Neural progenitor cell (in vitro differentiated cells): ENCODE data around the gene LINC00237. TPM values are rescaled to one million over a fixed set of nuclear protein-coding genes. Genes with fewer than 3 reads are reported as not detected.

Experiments
- DNase-seq: peaks from one replicate; pipeline ENCODE4 v3.0.0-alpha.2; 2016; ENCODE audit warnings: low spot score
- H2AFZ ChIP-seq: fragments of 200-600 bp; sonication (generic); replicated peaks from 2 replicates; pipeline ENCODE4 v1.6.1; 2016; ENCODE audit warnings: antibody characterized with exemption
- H3F3A ChIP-seq: fragments of 200-600 bp; sonication (generic); 2 replicates; pipeline ENCODE4 v1.6.1; 2016; ENCODE audit warnings: antibody characterized with exemption, low read depth
- H3K27ac ChIP-seq: fragments of 200-600 bp; sonication (generic); 2 replicates; pipeline ENCODE4 v1.5.1; 2016; ENCODE audit warnings: mild to moderate bottlenecking
- H3K27me3 ChIP-seq: fragments of 200-600 bp; sonication (generic); 2 replicates; pipeline ENCODE4 v1.6.1; 2016; ENCODE audit warnings: mild to moderate bottlenecking, moderate library complexity
- H3K36me3 ChIP-seq: fragments of 200-600 bp; sonication (generic); 2 replicates; pipeline ENCODE4 v1.5.1; 2016
- H3K4me1 ChIP-seq: fragments of 200-600 bp; sonication (generic); 2 replicates; pipeline ENCODE4 v1.6.1; 2016; ENCODE audit warnings: mixed run types
- H3K4me2 ChIP-seq: fragments of 200-600 bp; sonication (generic); 2 replicates; pipeline ENCODE4 v1.6.1; 2016
- H3K4me3 ChIP-seq: fragments of 200-600 bp; sonication (generic); 2 replicates; pipeline ENCODE4 v1.5.1; 2016
- H3K79me2 ChIP-seq: fragments of 200-600 bp; sonication (generic); 2 replicates; pipeline ENCODE4 v1.6.1; 2016; ENCODE audit warnings: low read depth
- H3K9ac ChIP-seq: fragments of 200-600 bp; sonication (generic); 2 replicates; pipeline ENCODE4 v1.6.1; 2016
- H3K9me3 ChIP-seq: fragments of 200-600 bp; sonication (generic); 2 replicates; pipeline ENCODE4 v1.5.1; 2016; ENCODE audit warnings: low read depth
- H4K20me1 ChIP-seq: fragments of 200-600 bp; sonication (generic); 2 replicates; pipeline ENCODE4 v1.6.1; 2016; ENCODE audit warnings: low read depth
- H3K27ac Mint-ChIP-seq: 3 replicates; pipeline ENCODE4 v1.8.0; 2021; ENCODE audit warnings: mixed read lengths
- H3K27me3 Mint-ChIP-seq: 2 replicates; pipeline ENCODE4 v1.8.0; 2022; ENCODE audit warnings: low read depth, mild to moderate bottlenecking, inconsistent platforms, moderate library complexity, mixed read lengths; ENCODE audit not compliant: insufficient read depth
- H3K36me3 Mint-ChIP-seq: 3 replicates; pipeline ENCODE4 v1.8.0; 2021; ENCODE audit warnings: mixed read lengths
- H3K4me1 Mint-ChIP-seq: 3 replicates; pipeline ENCODE4 v1.8.0; 2021; ENCODE audit warnings: mixed read lengths
- H3K4me3 Mint-ChIP-seq: 3 replicates; pipeline ENCODE4 v1.8.0; 2021; ENCODE audit warnings: mild to moderate bottlenecking, moderate library complexity, mixed read lengths
- H3K9me3 Mint-ChIP-seq: 3 replicates; pipeline ENCODE4 v1.8.0; 2020; ENCODE audit warnings: mixed read lengths
- EZH2 ChIP-seq: fragments of 200-600 bp; sonication (generic); IDR thresholded peaks from 2 replicates; pipeline ENCODE4 v1.6.1; 2017; ENCODE audit warnings: antibody characterized with exemption, mild to moderate bottlenecking, moderate library complexity
- EZH2phosphoT487 ChIP-seq: fragments of 200-600 bp; sonication (generic); IDR thresholded peaks from 2 replicates; pipeline ENCODE4 v1.6.1; 2017; ENCODE audit warnings: antibody characterized with exemption
- total RNA-seq: library from RNA; depleted of rRNA; stranded (reverse); fragments of >200 nt; gene quantifications from 2 replicates; pipeline ENCODE4 v1.2.3, GENCODE V29; 2015; ENCODE audit warnings: low replicate concordance
- TF ChIP-seq, protein P1 (sequence below): fragments of 200-600 bp; sonication (generic); IDR thresholded peaks from 2 replicates; pipeline ENCODE4 v1.5.1; 2017; ENCODE audit warnings: antibody characterized with exemption, mild to moderate bottlenecking

Gene LINC00237
- total RNA-seq, result not detected in 2 replicates

DNA sequence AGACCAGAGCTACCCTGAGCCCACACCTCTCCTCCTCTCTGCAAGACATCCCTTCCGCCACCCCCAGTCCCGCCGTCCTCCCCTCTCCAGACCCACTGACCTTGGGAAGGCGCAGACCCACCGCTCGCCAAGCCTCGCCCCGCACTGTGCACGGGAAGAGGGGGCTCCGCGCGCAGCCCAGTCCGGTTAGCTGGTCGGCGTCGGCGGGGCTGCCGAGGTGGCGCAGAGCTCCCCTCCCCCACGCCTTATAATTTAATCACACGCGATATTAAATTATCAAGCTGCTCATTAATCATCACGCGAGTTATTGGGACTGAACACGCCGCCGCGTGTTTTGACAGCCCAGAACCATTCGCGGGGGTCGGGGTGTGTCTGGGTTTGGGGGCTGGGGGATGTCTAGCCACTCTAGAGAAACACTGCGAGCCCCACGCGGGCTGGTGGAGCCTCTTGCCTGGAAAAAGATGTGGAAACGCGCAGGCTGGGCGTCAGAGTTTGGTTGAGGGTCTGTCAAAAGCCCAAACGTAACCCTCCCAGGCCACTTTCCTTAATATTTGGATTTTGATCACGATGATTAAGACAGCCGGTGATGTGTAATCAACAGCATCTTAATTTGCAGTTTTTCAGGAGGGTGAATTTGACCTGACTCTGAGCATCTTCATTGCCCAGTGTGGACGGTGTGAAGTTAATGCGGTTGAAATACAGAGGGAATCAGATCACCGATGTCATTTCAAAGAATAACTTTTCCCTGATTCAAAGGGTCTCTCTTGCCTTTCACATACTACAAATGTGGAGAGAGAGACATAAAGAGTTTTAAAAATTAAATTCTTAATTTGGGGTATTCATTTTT is at the start of gene LINC00237:
Gene LINC00237 (minus strand): TSS at position 188 of the 847 bp plus-strand sequence.
- H3K79me2 ChIP-seq, result no peaks in the 10 kb centered on the region

DNA sequence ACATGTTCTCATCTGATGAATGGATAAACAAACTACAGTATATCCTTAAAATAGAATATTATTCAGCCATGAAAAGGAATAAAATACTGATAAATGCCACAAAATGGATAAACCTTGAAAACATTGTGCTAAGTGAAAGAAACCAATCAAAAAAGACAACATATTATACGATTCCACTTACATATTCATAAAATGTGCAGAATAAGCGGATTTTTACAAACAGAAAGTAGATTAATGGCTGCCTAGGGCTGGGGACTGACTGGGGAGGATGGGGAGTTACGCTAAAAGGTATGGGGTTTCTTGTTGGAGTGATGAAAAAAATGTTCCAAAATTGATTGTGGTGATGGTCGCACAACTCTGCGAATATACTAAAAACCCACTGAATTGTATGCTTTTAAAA is 49.1 kb upstream of the LINC00237 start:
- H3K4me1 ChIP-seq, result no peaks in the 10 kb centered on the region
- TF ChIP-seq EZH2 (no peak), EZH2phosphoT487 (no peak)
- TF ChIP-seq, protein P1, sequence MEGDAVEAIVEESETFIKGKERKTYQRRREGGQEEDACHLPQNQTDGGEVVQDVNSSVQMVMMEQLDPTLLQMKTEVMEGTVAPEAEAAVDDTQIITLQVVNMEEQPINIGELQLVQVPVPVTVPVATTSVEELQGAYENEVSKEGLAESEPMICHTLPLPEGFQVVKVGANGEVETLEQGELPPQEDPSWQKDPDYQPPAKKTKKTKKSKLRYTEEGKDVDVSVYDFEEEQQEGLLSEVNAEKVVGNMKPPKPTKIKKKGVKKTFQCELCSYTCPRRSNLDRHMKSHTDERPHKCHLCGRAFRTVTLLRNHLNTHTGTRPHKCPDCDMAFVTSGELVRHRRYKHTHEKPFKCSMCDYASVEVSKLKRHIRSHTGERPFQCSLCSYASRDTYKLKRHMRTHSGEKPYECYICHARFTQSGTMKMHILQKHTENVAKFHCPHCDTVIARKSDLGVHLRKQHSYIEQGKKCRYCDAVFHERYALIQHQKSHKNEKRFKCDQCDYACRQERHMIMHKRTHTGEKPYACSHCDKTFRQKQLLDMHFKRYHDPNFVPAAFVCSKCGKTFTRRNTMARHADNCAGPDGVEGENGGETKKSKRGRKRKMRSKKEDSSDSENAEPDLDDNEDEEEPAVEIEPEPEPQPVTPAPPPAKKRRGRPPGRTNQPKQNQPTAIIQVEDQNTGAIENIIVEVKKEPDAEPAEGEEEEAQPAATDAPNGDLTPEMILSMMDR, result no peak
- H3K4me3 ChIP-seq, result no peak overlapping the region
- H3K4me1 Mint-ChIP-seq, result no peaks in the 10 kb centered on the region
- no peak overlapping the region for H3K4me3 Mint-ChIP-seq
- no peaks in the 10 kb centered on the region for H3K9me3 ChIP-seq
- H4K20me1 ChIP-seq, result no peaks in the 10 kb centered on the region
- no peak overlapping the region for H3K4me2 ChIP-seq
- H3K27ac Mint-ChIP-seq, result no peak overlapping the region
- H3K27me3 ChIP-seq, result no peaks in the 10 kb centered on the region
- no peak overlapping the region for H2AFZ ChIP-seq
- no peaks in the 10 kb centered on the region for H3K79me2 ChIP-seq
- H3K27me3 Mint-ChIP-seq, result no peaks in the 10 kb centered on the region
- no peaks in the 10 kb centered on the region for H3F3A ChIP-seq
- no peak overlapping the region for H3K9ac ChIP-seq
- H3K36me3 Mint-ChIP-seq, result no peaks in the 10 kb centered on the region
- H3K9me3 Mint-ChIP-seq, result no peaks in the 10 kb centered on the region
- H3K36me3 ChIP-seq, result no peaks in the 10 kb centered on the region
- no peak for DNase-seq
- H3K27ac ChIP-seq, result no peak overlapping the region

More for the DNA sequence above, at the start of gene LINC00237:
- peaks cover 2% of the 10 kb centered on the region for H3K9me3 Mint-ChIP-seq
- no peak within 1 kb of the TSS for H3K27ac Mint-ChIP-seq
- peaks cover 36% of the 10 kb centered on the region for H3K4me1 ChIP-seq
- peaks cover 65% of the 10 kb centered on the region for H3K27me3 Mint-ChIP-seq
- no peak within 1 kb of the TSS for H3K27ac ChIP-seq
- peak within 1 kb of the TSS; percentile 85 for H3K4me2 ChIP-seq
- no peaks in the 10 kb centered on the region for H3K36me3 Mint-ChIP-seq
- peaks cover 12% of the 10 kb centered on the region for H3K4me1 Mint-ChIP-seq
- H3K36me3 ChIP-seq, result no peaks in the 10 kb centered on the region
- DNase-seq, result peak; percentile 46
- peaks cover 34% of the 10 kb centered on the region for H3F3A ChIP-seq
- H3K4me3 ChIP-seq, result peak within 1 kb of the TSS; percentile 49
- H3K27me3 ChIP-seq, result peaks cover 96% of the 10 kb centered on the region
- peak within 1 kb of the TSS; percentile 66 for H2AFZ ChIP-seq
- peak within 1 kb of the TSS; percentile 18 for H3K4me3 Mint-ChIP-seq
- H4K20me1 ChIP-seq, result peaks cover 49% of the 10 kb centered on the region
- no peak within 1 kb of the TSS for H3K9ac ChIP-seq
- no peaks in the 10 kb centered on the region for H3K9me3 ChIP-seq
- TF ChIP-seq EZH2phosphoT487 (peak; percentile 78), EZH2 (peak; percentile 93)
- TF ChIP-seq, protein P1, result no peak

DNA sequence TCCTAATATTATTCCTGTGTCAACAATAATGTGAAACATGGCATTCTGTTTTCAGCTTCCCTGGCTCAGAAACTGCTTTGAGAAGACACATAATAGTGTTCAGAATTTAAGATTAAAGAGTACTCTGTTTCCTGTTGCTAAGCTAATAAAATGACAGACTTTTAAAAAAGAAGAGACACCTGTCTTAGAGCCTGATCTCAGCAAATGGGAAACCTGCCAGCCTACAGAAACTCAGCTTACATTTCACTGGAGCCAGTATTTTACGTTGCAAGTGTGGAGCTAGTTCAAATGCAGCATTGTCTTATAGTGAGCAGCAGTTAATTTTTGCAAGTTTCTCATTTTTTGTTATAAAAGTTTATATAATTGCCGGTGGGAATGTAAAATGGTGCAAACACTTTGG is 48.5 kb upstream of the LINC00237 start:
- no peak for DNase-seq
- Histone ChIP-seq H3K36me3 (no peaks in the 10 kb centered on the region), H4K20me1 (no peaks in the 10 kb centered on the region), H2AFZ (no peak overlapping the region), H3K4me3 (no peak overlapping the region), H3K27me3 (no peaks in the 10 kb centered on the region), H3K4me2 (no peak overlapping the region), H3K4me1 (no peaks in the 10 kb centered on the region), H3F3A (no peaks in the 10 kb centered on the region), H3K9ac (no peak overlapping the region), H3K79me2 (no peaks in the 10 kb centered on the region), H3K9me3 (no peaks in the 10 kb centered on the region), H3K27ac (no peak overlapping the region)
- Mint-ChIP-seq H3K4me1 (no peaks in the 10 kb centered on the region), H3K27ac (no peak overlapping the region), H3K9me3 (no peaks in the 10 kb centered on the region), H3K27me3 (no peaks in the 10 kb centered on the region), H3K36me3 (no peaks in the 10 kb centered on the region), H3K4me3 (no peak overlapping the region)
- TF ChIP-seq, protein P1, result no peak
- TF ChIP-seq EZH2, result no peak
- TF ChIP-seq EZH2phosphoT487, result no peak
